HG03108 (cell line): ENCODE measurements around the gene DENND1B.

Source experiments
- ATAC-seq: cut with Tn5 transposase; IDR thresholded peaks from one replicate; pipeline ENCODE4 v1.9.1; 2021; ENCODE audit warnings: moderate library complexity; ENCODE audit not compliant: unreplicated experiment

The DENND1B gene

DNA sequence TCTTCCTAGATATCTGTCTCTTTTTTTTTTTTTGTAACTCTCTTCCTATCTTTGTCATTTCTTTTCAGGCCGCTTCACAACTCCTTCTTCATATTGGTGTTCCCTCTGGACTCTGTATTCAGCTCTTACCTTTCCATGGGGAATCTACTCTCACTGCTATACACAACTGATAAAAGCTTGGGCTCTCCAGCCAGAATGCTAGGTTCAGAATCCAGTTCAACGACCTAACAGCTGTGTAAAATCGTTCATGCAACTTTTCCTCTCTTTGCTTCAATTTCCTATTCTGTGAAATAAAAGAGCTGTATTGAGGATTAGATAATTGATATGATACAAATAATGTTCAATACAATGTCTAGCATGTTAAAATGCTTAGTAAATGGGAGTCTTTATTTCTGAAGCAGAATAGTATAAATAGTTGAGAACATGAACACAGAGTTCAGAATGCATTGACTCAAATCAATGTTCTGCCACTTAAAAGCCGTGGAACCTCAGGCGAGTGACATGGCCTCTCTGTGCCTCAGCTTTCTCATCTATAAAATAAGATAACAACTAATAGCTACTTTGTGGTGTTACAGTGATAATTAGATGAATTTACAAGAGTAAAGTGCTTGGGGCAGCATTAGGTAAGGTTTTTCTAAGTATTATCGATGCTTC lies 88.5 kb downstream of the DENND1B start:
- no peak for ATAC-seq

DNA sequence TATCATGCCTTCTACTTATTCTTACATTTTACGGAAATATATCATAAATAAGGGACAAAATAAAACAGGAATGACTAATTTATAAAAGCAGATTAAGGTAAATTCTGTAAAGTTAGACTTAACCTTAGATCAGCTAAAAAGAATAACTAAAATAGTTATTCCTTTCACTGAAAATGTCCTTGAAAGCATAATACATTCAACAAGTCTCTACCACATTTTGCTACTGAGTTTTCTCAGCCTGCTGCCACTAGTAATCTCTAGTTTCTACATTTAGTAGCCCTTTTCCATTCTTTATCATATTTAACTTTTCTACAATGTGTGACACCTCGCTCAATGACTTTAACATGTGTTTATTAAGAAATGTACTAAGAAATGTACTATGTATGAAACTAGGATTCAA lies 89.0 kb downstream of the DENND1B start:
- no peak for ATAC-seq

GRCh38 chr1:197685785-197686184 lies 89.5 kb downstream of the DENND1B start:
- no peak for ATAC-seq

DNA sequence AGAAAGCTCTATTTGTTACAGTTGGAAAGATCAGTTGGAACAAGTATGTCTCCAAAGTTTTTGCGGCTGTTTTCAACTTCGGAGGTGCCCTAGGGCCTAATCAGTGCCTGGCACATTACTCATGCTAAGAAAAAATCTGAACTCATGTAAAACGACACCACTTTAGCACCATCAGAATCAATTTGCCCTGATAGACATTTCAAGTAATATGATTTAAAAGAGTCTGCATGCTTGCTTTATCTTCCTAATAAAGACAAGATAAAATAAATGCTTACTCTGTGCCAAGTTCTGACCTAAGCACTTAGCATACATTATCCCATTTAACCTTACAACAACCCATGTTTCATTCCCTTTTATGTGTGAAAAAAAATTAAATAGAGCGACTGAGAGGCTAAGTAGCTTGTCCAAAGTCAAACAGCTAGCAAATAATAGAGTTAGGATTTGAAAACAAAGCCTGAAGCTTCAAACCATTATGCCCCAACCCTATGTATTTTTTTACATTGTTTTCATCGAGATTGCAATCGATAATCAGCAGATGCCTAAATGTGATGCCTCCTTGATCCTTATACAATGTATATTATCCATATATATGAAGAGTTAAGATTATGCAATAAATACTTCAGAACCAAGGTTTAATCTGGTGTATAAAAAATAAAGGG lies 91.3 kb downstream of the DENND1B start:
- ATAC-seq: no peak

DNA sequence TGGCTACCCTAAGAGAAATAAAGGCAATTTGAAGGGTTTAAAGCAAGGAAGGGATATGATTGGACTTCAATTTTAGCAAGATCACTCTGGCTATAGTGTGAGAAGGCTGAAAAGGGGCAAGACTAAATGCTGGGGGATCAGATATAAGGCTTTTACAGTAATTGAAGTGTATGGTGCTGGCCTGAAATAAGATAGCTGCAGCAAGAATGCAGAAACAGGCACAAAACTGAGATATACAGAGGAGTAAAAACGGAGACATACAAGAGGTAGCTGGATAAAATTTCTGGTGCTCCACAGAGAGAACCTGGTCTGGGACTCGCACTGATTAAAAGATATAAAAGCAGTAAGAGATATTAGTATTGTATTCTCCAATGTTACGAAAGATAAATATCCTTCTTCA lies 92.0 kb downstream of the DENND1B start:
- ATAC-seq: no peak

- no peak for ATAC-seq
Measured at GRCh38 chr1:197680311-197680710, 95.0 kb downstream of the DENND1B start.

DNA sequence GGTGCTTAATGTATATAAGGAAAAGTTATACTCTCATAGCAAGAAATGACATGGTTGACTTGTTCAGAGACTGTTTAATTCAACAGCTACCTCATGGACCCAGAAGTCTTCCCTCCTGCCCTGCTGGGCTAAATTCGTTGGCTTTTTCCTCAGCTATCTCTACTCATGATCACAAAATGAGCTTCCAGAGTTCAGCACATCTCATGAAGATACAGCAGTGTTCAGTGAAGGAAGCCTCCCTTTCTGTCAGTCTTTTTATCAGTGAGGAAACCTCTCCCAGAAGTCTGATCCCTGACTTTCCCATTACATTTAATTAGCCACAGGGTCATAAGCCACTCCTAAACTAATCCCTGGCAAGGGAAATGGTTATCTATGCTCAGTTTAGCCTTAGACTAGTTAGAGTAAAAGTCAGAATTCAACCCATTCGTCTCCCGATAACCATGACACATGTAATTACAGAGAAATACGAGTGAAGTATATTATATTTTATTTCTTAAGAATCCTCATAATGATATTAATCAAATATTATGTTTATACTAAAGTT lies 97.5 kb downstream of the DENND1B start:
- no peak for ATAC-seq

DNA sequence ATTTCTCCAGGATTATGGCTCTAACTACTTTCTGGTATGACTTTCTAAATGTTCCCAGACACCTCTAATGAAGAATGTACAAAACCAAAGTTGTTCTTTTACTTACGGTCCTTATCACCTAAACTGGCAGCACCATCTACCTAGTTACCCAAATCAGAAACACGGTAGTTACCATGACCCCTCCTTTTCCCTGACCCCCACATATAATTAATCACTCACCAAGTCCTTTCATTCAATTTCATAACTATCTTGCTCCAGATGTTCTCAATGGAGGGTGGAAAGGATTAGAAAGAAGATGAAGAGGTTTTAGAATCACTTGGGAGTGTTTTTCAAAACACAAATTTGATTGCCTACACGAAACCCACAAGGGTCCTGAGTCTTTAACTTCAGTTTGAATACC lies 98.0 kb downstream of the DENND1B start:
- ATAC-seq: no peak

GRCh38 chr1:197675583-197676208 lies 99.6 kb downstream of the DENND1B start:
- no peak for ATAC-seq

DNA sequence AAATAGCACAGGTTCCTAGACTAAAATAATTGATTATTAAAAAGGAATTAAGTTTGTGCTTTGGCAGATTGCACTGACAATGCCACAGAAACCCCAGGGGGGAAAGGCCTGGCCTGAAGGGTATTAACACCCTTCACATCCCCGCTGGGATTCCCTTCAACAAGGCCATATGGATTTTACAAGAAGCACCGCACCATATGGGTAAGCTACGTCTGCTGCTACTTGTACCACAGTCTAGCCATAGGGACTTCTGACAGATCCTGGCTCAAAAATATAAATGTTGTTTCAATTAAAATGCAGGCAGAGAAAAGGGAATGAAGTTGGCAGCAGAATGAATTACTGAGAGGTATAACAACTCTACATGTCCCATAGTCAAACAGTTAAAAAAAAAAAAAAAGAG lies 101.0 kb downstream of the DENND1B start:
- no peak for ATAC-seq

GRCh38 chr1:197673292-197673691 lies 102.0 kb downstream of the DENND1B start:
- no peak for ATAC-seq

DNA sequence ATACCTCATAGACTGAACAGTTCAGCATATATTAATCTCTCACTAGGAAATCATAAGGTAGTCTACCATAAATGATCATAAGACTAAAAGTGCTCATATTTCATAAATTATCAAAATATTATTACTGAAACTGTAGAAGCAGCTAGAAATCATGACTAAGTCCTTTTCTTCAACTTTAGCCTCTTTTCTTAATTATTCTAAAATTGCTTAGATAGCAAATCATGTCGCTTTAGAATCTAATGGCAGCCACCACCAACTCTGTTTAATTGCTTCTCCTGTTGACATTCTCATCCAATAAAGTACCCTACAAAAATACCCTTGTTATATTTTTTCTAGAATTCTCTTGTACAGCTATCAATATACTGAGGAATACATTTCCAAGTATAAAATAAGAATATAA lies 102.9 kb downstream of the DENND1B start:
- ATAC-seq: no peak

DNA sequence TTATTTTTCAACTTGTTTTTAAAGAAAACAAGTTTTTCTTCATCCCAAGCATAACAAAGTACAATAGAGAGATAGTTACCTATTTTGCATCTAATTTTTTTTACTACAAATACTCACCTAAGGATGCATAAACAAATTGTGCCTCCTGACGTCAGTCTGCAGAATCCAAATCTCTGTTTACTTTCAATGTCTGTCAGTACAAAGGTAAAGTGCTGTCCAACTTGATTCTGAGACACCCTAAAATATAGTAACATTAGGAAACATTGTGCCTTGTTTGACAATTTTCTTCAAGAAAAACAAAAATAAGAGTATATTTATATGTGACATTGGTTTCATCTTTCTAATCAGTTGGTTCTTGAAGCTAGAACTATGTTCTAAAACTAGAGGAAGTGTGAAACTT lies 103.4 kb downstream of the DENND1B start:
- ATAC-seq: no peak

GRCh38 chr1:197671140-197671539 lies 104.1 kb downstream of the DENND1B start:
- no peak for ATAC-seq

DNA sequence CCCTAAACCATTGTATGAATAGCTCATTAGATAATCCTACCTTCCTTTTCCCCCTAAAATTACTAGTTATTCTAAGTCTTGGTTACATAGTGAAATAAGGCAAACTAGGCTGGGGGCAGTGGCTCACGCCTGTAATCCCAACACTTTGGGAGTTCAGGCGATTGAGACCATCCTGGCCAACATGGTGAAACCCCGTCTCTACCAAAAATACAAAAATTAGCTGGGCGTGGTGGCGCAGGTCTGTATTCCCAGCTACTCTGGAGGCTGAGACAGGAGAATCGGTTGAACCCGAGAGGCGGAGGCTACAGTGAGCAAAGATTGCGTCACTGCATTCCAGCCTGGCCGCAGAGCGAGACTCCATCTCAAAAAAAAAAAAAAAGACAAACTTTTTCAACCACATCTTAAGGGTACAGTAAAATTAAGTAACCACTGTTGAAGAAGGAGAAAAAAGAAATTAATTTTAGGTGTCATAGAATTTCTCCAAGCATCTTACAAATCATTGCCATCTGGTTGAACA lies 108.5 kb downstream of the DENND1B start:
- no peak for ATAC-seq

DNA sequence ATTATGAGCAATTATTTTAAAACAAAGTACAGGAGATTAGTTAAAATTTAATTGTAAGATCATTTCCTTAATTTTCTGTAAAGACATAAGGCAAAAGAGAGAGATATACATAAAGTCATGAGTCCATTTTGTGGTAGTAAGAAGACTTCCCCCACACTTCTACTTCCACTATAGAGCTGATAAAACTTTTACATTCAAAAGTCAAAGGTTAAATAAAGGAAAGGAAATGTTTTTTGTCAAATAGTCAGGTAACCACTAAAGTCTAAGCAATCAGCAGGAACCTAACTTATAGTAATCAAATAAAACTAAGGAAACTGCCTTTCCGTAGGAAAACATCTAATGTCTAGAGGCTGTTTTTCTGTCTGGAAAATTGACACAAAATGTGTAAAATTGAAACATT lies 110.9 kb downstream of the DENND1B start:
- no peak for ATAC-seq

GRCh38 chr1:197663162-197663953 lies 111.9 kb downstream of the DENND1B start:
- ATAC-seq: no peak

- no peak for ATAC-seq
Measured at GRCh38 chr1:197660389-197660788, 114.9 kb downstream of the DENND1B start.

GRCh38 chr1:197659171-197659570 lies 116.1 kb downstream of the DENND1B start:
- no peak for ATAC-seq

GRCh38 chr1:197649188-197649587 lies 126.1 kb downstream of the DENND1B start:
- ATAC-seq: no peak

GRCh38 chr1:197638316-197638715 lies 137.0 kb downstream of the DENND1B start:
- ATAC-seq: no peak
